ENCODE measurements around the gene PCSK4. TPM values are rescaled to one million over a fixed set of nuclear protein-coding genes. Genes with fewer than 3 reads are reported as not detected.

Gene PCSK4
- total RNA-seq, 1 donor from 2014 or later, result 3.2 TPM

DNA sequence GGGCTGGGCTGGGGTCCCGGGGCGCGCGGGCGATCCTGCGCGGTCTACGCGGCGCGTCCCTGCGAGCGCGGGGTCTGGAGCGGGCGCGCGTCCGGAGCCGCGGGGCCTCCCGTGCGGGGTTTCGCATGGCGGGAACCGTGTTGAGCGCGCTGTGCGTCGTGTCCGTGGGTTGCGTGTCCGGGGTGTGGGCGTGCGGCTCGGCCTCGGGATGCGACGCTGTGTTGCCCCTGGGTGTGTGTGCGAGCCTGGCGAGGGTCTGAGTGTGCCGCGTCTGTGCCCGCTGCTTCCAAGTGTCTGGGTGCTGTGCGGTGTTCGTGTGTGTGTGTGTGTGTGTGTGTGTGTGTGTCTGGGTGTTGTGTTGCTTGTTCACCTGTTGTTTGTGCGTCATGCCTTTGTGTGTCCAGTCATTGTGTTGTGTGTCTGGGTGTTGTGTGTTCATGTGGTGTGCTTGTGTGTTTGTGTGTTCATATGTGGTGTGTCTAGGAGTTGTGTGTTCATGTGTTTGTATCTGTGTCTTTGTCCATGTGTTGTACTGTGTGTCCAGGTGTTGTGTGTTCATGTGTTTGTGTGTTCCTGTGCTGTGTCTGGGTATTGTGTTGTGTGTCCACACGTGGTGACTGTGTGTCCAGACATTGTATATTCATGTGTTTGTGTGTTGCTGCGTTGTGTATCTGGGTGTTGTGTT lies 34.3 kb upstream of the PCSK4 start:
- no peaks in the 10 kb centered on the region for H3K36me3 Mint-ChIP-seq (ENCODE audit: unreplicated experiment)
- TF ChIP-seq, protein P1, sequence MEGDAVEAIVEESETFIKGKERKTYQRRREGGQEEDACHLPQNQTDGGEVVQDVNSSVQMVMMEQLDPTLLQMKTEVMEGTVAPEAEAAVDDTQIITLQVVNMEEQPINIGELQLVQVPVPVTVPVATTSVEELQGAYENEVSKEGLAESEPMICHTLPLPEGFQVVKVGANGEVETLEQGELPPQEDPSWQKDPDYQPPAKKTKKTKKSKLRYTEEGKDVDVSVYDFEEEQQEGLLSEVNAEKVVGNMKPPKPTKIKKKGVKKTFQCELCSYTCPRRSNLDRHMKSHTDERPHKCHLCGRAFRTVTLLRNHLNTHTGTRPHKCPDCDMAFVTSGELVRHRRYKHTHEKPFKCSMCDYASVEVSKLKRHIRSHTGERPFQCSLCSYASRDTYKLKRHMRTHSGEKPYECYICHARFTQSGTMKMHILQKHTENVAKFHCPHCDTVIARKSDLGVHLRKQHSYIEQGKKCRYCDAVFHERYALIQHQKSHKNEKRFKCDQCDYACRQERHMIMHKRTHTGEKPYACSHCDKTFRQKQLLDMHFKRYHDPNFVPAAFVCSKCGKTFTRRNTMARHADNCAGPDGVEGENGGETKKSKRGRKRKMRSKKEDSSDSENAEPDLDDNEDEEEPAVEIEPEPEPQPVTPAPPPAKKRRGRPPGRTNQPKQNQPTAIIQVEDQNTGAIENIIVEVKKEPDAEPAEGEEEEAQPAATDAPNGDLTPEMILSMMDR (IDR thresholded peaks at IDR 0.05), result no peak
- H3K27ac Mint-ChIP-seq (ENCODE audit: unreplicated experiment), result no peak overlapping the region
- no peaks in the 10 kb centered on the region for H3K9me3 Mint-ChIP-seq (ENCODE audit: unreplicated experiment)
- peak overlapping the region; percentile 36 for H3K4me3 Mint-ChIP-seq (ENCODE audit: unreplicated experiment)
- no peak for DNase-seq (ENCODE audit: extremely low spot score, unreplicated experiment)
- H3K27me3 Mint-ChIP-seq (ENCODE audit: unreplicated experiment), result peaks cover 17% of the 10 kb centered on the region
- H3K4me1 Mint-ChIP-seq (ENCODE audit: unreplicated experiment), result peaks cover 4% of the 10 kb centered on the region

DNA sequence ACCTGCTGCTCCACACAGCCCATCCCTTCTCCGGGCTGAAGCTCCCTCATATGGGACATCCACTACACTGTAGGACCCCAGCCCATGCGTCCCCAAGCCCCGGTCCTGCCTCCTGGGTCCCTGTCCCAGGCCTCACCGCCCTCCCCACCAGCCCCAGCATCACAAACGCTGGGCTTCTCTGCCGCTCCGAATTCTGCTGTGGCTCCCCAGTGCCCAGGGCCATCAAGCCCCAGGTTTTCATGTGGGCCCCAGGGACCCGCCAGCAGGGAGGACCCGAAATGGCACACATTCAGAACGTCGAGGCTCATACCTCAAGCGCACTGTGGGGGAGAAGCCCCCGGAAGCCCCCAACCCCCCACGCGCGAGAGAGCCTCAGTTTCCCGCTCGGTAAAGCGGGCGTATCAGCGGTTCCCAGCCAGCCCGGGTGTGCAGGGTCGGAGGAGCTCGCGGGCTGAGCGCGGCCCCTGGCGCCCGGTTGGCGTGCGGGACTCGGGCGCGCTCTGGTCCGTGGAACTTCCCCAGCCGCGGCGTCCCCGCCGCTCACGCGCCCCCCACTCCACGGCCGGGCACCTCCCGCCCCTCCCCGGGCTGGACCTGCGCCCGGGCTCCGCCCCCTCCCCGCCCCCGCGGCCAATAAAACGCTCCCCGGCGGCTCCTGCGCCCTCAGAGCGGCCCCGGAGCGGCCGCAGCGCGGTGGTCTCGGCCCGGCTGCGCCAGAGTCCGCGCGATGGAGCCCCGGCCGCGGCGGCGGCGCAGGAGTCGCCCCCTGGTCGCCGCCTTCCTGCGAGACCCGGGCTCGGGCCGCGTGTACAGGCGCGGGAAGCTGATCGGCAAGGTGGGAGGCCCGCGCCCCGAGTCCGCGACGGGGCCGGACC lies 33.5 kb upstream of the PCSK4 start, which contains the start of gene PLK5:
PLK5 (plus strand) TSS at position 666 of the 875 bp plus-strand sequence. CDS start 2,920 bp downstream, outside the sequence.
- DNase-seq (ENCODE audit: extremely low spot score, unreplicated experiment), result no peak
- Mint-ChIP-seq H3K27ac (ENCODE audit: unreplicated experiment) (no peak within 1 kb of the TSS), H3K4me1 (ENCODE audit: unreplicated experiment) (peaks cover 4% of the 10 kb centered on the region), H3K27me3 (ENCODE audit: unreplicated experiment) (peaks cover 17% of the 10 kb centered on the region), H3K9me3 (ENCODE audit: unreplicated experiment) (no peaks in the 10 kb centered on the region), H3K36me3 (ENCODE audit: unreplicated experiment) (no peaks in the 10 kb centered on the region), H3K4me3 (ENCODE audit: unreplicated experiment) (peak within 1 kb of the TSS; percentile 36)
- TF ChIP-seq, protein P1 (IDR thresholded peaks at IDR 0.05), result no peak

DNA sequence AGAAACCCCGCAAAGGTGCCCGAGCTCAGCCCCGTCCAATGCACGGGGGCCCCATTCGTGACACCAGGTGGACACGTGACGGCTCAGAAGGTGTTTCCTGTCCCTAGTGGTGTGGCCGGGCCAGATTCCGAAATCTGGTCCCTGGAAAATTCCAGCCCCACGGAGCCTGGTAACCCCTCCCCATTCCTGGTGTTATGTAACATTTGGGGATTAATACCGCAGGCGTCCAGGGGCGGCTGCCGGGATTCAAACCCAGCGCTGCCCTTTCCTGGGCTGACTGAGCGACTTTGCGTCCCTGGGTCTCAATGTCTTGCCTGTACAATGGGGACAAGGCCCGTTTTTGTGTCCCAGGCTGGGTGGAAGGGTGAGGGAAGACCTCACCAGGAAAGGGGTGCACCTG lies 32.7 kb upstream of the PCSK4 start:
- TF ChIP-seq, protein P1 (IDR thresholded peaks at IDR 0.05), result no peak
- H3K4me3 Mint-ChIP-seq (ENCODE audit: unreplicated experiment), result no peak overlapping the region
- no peaks in the 10 kb centered on the region for H3K36me3 Mint-ChIP-seq (ENCODE audit: unreplicated experiment)
- no peak overlapping the region for H3K27ac Mint-ChIP-seq (ENCODE audit: unreplicated experiment)
- no peak for DNase-seq (ENCODE audit: extremely low spot score, unreplicated experiment)
- H3K27me3 Mint-ChIP-seq (ENCODE audit: unreplicated experiment), result peaks cover 17% of the 10 kb centered on the region
- H3K9me3 Mint-ChIP-seq (ENCODE audit: unreplicated experiment), result no peaks in the 10 kb centered on the region
- H3K4me1 Mint-ChIP-seq (ENCODE audit: unreplicated experiment), result peaks cover 4% of the 10 kb centered on the region

DNA sequence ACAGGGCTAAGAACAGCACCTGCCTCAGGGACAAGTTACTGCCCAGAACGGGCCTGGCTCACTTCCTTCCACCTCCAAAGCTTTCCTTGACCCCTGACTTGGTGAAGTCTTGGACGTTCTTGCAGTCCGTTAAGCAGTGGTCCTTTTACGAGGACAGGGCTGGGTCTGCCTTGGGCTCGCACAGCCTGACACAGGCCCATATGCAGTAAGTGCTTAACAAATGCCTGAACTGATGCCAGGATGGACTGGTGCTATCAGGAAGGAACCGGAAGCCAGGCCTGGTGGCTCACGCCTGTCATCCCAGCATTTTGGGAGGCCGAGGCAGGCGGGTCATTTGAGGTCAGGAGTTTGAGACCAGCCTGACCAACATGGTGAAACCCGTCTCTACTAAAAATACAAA lies 31.9 kb upstream of the PCSK4 start:
- Mint-ChIP-seq H3K4me1 (ENCODE audit: unreplicated experiment) (peaks cover 4% of the 10 kb centered on the region), H3K36me3 (ENCODE audit: unreplicated experiment) (no peaks in the 10 kb centered on the region), H3K27ac (ENCODE audit: unreplicated experiment) (no peak overlapping the region), H3K27me3 (ENCODE audit: unreplicated experiment) (peaks cover 17% of the 10 kb centered on the region), H3K9me3 (ENCODE audit: unreplicated experiment) (no peaks in the 10 kb centered on the region), H3K4me3 (ENCODE audit: unreplicated experiment) (no peak overlapping the region)
- TF ChIP-seq, protein P1 (IDR thresholded peaks at IDR 0.05), result no peak
- no peak for DNase-seq (ENCODE audit: extremely low spot score, unreplicated experiment)

DNA sequence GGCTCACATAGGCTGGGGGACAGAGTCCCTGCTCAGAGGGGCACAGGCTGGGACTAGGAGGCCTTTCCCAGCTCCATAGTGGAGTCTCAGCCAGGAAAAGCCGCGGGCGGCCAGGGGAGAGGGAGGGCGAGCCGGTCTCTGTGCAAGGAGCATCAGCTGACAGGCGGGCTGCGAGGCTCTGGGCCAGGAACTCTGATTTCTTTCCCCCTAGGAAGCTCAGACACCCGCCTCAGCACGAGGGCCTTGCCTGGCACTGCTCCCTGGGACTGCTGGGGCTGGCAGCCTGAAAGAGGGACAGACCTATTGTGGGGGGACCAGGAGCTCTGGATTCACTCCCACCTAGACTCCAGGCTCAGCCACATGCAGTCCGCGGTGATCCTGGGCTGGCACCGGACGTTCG lies 31.5 kb upstream of the PCSK4 start:
- no peak overlapping the region for H3K4me3 Mint-ChIP-seq (ENCODE audit: unreplicated experiment)
- TF ChIP-seq, protein P1 (IDR thresholded peaks at IDR 0.05), result no peak
- H3K9me3 Mint-ChIP-seq (ENCODE audit: unreplicated experiment), result no peaks in the 10 kb centered on the region
- peaks cover 4% of the 10 kb centered on the region for H3K4me1 Mint-ChIP-seq (ENCODE audit: unreplicated experiment)
- H3K27ac Mint-ChIP-seq (ENCODE audit: unreplicated experiment), result no peak overlapping the region
- H3K27me3 Mint-ChIP-seq (ENCODE audit: unreplicated experiment), result peaks cover 18% of the 10 kb centered on the region
- DNase-seq (ENCODE audit: extremely low spot score, unreplicated experiment), result no peak
- H3K36me3 Mint-ChIP-seq (ENCODE audit: unreplicated experiment), result no peaks in the 10 kb centered on the region
